HG03354 (cell line): ENCODE measurements around the gene SOS1.
"Not testable (repeated sequence)": the region's sequence is repeated elsewhere in the genome, so short reads cannot be mapped to it uniquely, and the experiment has no call there.

Source experiments
- ATAC-seq: cut with Tn5 transposase; IDR thresholded peaks from one replicate; pipeline ENCODE4 v1.9.1; 2021; ENCODE audit warnings: mild to moderate bottlenecking; ENCODE audit not compliant: unreplicated experiment, poor library complexity, severe bottlenecking

The SOS1 gene

GRCh38 chr2:39058101-39058500 is 62.8 kb downstream of the SOS1 start:
- no peak for ATAC-seq

- not testable (repeated sequence) for ATAC-seq
Observed at GRCh38 chr2:39052665-39053064, 68.2 kb downstream of the SOS1 start.

- no peak for ATAC-seq
Observed at GRCh38 chr2:39050109-39050508, 70.7 kb downstream of the SOS1 start.

GRCh38 chr2:39039072-39039471 is 81.8 kb downstream of the SOS1 start:
- no peak for ATAC-seq

- no peak for ATAC-seq
Observed at GRCh38 chr2:39033980-39034379, 86.9 kb downstream of the SOS1 start.

GRCh38 chr2:39027421-39027820 is 93.4 kb downstream of the SOS1 start:
- ATAC-seq, result no peak

- ATAC-seq, result no peak
Observed at GRCh38 chr2:39024833-39025232, 96.0 kb downstream of the SOS1 start.

GRCh38 chr2:39023649-39024048 is 97.2 kb downstream of the SOS1 start:
- ATAC-seq, result no peak

- no peak for ATAC-seq
Observed at GRCh38 chr2:39022642-39023235, 98.1 kb downstream of the SOS1 start.

- no peak for ATAC-seq
Observed at GRCh38 chr2:39020383-39020782, 100.5 kb downstream of the SOS1 start.

GRCh38 chr2:39018638-39019037 is 102.2 kb downstream of the SOS1 start:
- ATAC-seq, result no peak

GRCh38 chr2:39017334-39017733 is 103.5 kb downstream of the SOS1 start:
- no peak for ATAC-seq

- no peak for ATAC-seq
Observed at GRCh38 chr2:39015424-39015823, 105.4 kb downstream of the SOS1 start.

- no peak for ATAC-seq
Observed at GRCh38 chr2:39013871-39014270, 107.0 kb downstream of the SOS1 start.

GRCh38 chr2:39008665-39009064 is 112.2 kb downstream of the SOS1 start:
- no peak for ATAC-seq

GRCh38 chr2:39007875-39008504 is 112.9 kb downstream of the SOS1 start:
- ATAC-seq, result no peak

- ATAC-seq, result no peak
Observed at GRCh38 chr2:39000552-39000951, 120.3 kb downstream of the SOS1 start.

GRCh38 chr2:38997781-38998180 is 123.1 kb downstream of the SOS1 start:
- ATAC-seq, result no peak

GRCh38 chr2:38991899-38992298 is 129.0 kb downstream of the SOS1 start:
- no peak for ATAC-seq

- ATAC-seq, result no peak
Observed at GRCh38 chr2:38988716-38989115, 132.1 kb downstream of the SOS1 start.

GRCh38 chr2:38982498-38982897 is 138.4 kb downstream of the SOS1 start:
- ATAC-seq, result no peak
